Measurements from ENCODE around the gene CSH2.
"Not testable (repeated sequence)": the region's sequence is repeated elsewhere in the genome, so short reads cannot be mapped to it uniquely, and the experiment has no call there.

CSH2 gene

DNA sequence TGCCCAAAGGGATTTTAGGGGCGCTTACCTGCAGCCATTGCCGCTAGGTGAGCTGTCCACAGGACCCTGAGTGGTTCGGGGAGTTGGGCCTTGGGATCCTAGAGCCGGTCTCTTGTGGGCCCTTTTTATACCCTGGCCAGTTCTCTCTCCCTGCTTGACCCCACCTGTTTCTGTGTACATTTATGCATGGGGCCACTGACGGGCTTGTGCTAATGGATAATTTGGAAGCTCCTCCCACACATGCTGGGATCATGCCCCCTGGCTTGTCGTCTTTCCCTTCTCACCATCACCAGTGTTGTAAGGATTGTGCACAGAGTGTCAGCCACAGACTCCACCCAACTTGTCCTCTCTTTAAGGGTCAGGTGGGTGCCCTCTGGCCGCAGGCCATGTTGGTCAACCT, at the start of gene CSH2:
CSH2 (minus strand) TSS at position 101 of the 400 bp plus-strand sequence; CDS start at position 38, 63 bp downstream.
- DNase-seq (ENCODE audit: low read depth), result not testable (repeated sequence)

DNA sequence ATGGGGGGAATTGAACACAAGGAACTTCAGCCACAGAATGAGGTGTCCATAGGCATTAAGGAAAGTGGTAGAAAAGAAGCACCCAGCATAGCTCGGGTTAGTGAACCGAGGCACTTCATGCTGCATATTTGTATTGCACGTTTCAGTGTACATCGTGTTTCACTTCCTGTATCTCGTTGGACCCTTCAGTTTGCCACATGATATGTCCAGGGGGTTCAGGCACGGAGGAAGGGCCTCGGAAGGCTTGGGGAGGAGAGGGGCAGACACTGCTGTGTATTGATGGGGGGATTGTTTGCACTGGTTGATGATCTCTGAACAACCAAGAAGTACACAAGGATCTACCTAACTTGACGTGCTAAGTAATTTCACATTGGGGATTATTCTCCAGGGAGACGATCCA, 48.9 kb upstream of the CSH2 start:
- DNase-seq (ENCODE audit: low read depth), result not testable (repeated sequence)

DNA sequence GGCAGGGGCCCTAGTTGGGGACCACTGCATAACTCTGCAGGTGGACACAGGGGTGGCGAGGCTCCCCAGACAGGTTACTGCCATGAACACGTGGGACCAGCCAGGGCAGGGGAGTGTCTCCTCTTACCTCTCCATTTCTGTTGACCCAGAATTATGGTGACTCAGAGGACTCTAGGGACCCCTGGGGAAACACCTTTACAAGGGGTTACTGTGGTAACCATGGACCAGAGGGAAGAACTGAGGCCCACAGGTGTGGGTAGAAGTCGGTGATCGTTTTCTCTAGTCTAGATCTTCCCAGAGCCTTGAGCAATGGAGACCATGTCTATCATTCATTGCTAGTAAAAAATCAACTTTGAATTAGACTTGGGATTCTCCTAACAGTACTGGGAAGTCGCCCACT, 47.3 kb upstream of the CSH2 start:
- DNase-seq (ENCODE audit: low read depth), result not testable (repeated sequence)

DNA sequence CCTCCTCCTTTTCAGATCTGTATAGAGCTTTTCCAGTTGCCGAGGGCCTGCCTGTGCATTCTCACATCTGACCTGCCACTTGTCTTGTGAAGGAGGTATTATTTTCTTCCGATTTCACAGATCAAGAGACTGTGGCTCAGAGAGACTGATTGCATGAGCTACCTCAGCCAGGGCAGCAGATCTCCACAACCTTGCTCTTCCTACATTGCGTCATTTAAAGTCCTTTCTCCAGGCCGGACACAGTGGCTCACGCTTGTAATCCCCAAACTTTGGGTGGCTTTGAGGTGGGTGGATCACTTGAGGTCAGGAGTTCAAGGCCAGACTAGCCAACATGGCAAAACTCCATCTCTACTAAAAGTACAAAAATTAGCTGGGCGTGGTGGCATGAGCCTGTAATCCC, 46.6 kb upstream of the CSH2 start:
- DNase-seq (ENCODE audit: low read depth), result not testable (repeated sequence)

DNA sequence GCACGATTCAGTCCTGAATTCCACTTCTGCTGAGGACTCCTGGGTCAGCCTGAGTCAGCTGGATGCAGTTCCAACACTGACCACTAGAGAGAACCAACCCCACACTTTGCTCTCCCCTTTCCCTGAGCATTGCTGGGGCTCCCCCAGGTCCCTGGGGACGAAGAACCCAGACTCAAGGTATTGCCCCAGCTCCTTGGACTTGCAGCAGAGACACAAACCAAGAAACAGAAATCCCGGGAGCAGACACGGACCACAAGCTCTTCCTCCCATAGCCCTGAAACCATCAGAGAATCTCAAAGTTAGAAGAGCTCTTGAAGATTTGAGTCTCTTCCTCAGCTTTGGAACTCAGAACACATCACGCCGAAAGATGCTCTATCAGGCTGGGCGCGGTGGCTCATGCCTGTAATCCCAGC, 45.8 kb upstream of the CSH2 start:
- DNase-seq (ENCODE audit: low read depth), result no peak

DNA sequence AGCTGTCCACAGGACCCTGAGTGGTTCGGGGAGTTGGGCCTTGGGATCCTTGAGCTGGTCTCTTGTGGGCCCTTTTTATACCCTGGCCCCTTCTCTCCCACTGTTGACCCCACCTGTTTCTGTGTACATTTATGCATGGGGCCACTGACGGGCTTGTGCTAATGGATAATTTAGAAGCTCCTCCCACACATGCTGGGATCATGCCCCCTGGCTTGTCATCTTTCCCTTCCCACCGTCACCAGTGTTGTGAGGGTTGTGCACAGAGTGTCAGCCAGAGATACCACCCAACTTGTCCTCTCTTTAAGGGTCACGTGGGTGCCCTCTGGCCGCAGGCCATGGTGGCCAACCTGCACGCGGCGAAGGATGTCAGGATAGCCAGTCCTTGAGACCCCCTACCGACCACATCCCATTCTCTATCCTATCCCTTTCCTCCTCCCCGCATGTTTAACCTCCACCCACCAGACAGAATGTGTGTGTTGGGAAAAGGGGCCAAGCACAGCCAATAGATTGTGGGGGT, 45.4 kb upstream of the CSH2 start, which contains the start of gene GH1:
GH1 (minus strand) TSS at position 51 of the 517 bp plus-strand sequence. CDS start 63 bp downstream, outside the sequence.
- DNase-seq (ENCODE audit: low read depth), result not testable (repeated sequence)

DNA sequence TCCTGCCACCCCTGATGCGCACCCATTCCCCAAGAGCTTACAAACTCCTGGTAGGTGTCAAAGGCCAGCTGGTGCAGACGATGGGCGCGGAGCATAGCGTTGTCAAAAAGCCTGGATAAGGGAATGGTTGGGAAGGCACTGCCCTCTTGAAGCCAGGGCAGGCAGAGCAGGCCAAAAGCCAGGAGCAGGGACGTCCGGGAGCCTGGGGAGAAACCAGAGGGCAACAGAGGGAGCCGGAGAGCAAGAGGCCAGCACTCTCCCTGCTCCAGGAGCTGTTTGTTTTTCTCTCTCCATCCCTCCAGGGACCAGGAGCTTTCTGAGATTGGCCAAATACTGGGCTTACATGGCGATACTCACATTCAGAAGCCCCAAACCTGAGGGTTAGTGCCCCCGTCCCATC, 44.8 kb upstream of the CSH2 start:
- no peak for DNase-seq (ENCODE audit: low read depth)

DNA sequence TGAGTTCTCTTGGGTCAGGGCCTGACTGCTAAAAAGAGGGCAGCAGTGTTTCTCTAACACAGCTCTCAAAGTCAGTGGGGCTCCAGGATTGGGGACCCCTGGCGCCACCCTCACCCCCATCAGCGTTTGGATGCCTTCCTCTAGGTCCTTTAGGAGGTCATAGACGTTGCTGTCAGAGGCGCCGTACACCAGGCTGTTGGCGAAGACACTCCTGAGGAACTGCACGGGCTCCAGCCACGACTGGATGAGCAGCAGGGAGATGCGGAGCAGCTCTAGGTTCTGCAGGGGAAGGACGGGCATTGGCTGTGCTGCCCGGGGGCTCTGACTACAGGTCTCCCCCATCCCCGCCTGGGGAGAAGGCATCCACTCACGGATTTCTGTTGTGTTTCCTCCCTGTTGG, 44.2 kb upstream of the CSH2 start:
- DNase-seq (ENCODE audit: low read depth), result no peak

DNA sequence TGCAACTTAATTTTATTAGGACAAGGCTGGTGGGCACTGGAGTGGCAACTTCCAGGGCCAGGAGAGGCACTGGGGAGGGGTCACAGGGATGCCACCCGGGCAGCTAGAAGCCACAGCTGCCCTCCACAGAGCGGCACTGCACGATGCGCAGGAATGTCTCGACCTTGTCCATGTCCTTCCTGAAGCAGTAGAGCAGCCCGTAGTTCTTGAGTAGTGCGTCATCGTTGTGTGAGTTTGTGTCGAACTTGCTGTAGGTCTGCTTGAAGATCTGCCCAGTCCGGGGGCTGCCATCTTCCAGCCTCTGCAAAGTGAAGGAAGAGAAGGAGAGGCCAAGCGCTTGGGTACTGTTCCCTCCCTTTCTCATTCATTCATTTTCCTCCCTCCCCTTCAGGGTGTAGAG, 43.7 kb upstream of the CSH2 start:
- not testable (repeated sequence) for DNase-seq (ENCODE audit: low read depth)

DNA sequence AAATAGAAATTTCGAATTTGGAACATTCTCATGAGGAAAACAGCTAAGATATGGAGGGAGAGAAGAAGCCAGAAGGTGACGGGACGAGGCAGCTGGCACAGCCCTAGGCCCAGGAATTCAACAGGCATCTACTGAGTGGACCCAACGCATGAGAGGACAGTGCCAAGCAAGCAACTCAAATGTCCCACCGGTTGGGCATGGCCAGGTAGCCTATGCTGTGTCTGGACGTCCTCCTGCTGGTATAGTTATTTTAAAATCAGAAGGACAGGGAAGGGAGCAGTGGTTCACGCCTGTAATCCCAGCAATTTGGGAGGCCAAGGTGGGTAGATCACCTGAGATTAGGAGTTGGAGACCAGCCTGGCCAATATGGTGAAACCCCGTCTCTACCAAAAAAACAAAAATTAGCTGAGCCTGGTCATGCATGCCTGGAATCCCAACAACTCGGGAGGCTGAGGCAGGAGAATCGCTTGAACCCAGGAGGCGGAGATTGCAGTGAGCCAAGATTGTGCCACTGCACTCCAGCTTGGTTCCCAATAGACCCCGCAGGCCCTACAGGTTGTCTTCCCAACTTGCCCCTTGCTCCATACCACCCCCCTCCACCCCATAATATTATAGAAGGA, 43.2 kb upstream of the CSH2 start:
- no peak for DNase-seq (ENCODE audit: low read depth)

DNA sequence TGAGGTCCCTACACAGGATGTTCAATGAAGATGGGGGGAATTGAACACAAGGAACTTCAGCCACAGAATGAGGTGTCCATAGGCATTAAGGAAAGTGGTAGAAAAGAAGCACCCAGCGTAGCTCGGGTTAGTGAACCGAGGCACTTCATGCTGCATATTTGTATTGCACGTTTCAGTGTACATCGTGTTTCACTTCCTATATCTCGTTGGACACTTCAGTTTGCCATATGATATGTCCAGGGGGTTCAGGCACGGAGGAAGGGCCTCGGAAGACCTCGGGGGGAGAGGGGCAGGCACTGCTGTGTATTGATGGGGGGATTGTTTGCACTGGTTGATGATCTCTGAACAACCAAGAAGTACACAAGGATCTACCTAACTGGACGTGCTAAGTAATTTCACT, 42.3 kb upstream of the CSH2 start:
- not testable (repeated sequence) for DNase-seq (ENCODE audit: low read depth)

DNA sequence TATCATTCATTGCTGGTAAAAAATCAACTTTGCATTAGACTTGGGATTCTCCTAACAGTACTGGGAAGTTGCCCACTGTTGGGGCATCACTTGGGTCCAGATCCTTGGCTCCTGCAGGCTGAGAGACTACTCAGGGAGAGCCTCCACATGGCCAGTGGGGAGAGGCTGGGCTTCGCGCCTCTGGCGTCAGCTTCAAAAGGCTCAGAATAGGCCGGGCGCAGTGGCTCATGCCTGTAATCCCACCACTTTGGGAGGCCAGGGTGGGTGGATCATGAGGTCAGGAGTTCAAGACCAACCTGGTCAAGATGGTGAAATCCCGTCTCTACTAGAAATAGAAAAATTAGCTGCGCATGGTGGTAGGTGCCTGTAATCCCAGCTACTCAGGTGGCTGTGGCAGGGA, 41.0 kb upstream of the CSH2 start:
- no peak for DNase-seq (ENCODE audit: low read depth)

DNA sequence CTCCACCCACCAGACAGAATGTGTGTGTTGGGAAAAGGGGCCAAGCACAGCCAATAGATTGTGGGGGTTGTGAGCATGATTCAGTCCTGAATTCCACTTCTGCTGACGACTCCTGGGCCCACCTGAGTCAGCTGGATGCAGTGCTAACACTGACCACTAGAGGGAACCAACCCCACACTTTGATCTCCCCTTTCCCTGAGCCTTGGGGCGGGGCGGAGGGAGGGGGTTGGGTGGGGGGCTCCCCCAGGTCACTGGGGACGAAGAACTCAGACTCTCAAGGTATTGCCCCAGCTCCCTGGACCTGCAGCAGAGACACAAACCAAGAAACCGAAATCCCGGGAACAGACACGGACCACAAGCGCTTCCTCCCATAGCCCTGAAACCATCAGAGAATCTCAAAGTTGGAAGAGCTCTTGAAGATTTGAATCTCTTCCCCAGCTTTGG, 38.2 kb upstream of the CSH2 start:
- no peak for DNase-seq (ENCODE audit: low read depth)

DNA sequence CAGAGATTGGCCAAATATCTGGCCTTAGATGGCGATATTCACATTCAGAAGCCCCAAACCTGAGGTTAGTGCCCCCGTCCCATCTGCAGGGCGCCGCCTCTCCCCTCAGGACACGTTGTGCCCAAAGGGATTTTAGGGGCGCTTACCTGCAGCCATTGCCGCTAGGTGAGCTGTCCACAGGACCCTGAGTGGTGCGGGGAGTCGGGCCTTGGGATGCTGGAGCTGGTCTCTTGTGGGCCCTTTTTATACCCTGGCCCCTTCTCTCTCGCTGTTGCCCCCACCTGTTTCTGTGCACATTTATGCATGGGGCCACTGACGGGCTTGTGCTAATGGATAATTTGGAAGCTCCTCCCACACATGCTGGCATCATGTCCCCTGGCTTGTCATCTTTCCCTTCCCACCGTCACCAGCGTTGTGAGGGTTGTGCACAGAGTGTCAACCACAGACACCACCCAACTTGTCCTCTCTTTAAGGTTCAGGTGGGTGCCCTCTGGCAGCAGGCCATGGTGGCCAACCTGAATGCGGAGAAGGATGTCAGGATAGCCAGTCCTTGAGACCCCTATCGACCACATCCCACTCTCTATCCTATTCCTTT, 37.7 kb upstream of the CSH2 start, which contains the start of gene CSHL1:
CSHL1 (minus strand) TSS at position 218 of the 595 bp plus-strand sequence; CDS start at position 156, 62 bp downstream.
- no peak for DNase-seq (ENCODE audit: low read depth)

DNA sequence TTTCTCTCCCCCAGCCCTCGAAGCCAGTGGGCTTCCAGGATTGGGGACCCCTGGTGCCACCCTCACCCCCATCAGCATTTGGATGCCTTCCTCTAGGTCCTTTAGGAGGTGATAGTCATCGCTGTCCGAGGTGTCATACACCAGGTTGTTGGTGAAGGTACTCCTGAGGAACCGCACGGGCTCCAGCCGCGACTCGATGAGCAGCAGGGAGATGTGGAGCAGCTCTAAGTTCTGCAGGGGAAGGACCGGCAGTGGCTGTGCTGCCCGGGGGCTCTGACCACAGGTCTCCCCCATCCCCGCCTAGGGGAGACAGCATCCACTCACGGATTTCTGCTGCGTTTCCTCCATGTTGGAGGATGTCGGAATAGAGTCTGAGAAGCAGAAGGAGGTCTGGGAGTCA, 36.6 kb upstream of the CSH2 start:
- DNase-seq (ENCODE audit: low read depth), result no peak

DNA sequence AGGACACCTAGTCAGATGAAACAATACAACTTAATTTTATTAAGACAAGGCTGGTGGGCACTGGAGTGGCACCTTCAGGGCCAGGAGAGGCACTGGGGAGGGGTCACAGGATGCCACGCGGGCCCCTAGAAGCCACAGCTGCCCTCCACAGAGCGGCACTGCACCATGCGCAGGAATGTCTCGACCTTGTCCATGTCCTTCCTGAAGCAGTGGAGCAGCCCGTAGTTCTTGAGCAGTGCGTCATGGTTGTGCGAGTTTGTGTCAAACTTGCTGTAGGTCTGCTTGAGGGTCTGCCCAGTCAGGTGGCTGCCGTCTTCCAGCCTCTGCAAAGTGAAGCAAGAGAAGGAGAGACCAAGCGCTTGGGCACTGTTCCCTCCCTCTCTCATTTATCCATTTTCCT, 36.1 kb upstream of the CSH2 start:
- not testable (repeated sequence) for DNase-seq (ENCODE audit: low read depth)

DNA sequence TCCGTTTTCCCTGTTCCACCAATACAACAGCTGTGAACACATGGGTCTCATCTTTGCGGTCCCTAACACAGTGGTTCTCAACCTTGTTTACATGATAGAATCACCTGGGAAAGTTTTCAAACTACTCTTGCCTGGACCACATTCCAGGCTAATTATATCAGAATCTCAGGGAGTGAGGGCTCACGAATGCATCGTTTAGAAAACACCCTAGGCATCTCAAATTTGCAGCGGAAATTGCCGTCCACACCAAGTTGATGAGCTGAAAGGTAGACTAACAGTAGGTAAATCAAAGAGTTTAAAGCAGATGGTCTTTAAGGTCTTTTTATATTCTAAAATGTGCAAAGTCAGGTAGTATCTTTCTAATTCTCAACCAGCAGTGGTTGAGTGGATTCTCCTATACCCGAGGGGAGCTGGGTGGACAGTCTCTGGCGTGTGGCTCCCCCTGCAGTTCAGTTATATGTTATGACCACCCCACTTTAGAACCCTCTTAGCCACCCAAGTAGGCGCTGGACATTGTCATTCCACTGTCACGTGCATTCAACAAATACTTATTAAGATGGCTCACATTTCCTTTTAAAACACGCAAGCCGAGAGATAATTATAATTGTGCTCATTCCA, 33.8 kb upstream of the CSH2 start:
- DNase-seq (ENCODE audit: low read depth), result not testable (repeated sequence)

DNA sequence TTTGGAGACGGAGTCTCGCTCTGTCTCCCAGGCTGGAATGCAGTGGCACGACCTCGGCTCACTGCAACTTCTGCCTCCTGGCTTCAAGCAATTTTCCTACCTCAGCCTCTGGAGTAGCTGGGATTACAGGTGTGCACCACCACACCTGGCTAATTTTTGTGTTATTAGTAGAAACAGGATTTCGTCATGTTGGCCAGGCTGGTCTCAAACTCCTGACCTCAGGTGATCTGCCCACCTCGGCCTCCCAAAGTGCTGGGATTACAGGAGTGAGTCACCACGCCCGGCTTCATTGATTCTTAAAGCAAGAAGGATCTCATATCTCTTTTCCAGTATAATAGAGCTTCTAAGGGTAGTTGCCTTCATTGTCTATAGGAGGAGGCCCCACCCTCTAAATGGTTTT, 31.3 kb upstream of the CSH2 start:
- not testable (repeated sequence) for DNase-seq (ENCODE audit: low read depth)

DNA sequence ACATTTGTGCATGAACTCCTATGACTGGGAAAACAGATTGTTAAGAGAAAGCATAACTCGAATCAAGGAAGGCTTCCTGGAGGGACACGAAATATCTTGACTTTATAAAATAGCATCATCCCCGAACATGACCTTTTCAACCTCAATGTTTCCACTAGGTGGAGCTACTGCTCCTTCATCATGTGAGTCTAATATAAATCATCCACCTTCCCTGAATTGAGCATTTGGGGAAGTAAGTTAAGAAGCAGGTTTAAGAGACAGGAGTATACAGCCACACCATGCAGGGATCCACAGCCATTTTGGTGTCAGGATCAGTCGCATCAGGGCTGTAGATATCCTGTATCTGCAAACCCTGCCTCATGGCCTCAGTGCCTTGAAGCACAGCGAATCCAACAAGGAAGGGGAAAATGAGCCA, 30.3 kb upstream of the CSH2 start:
- DNase-seq (ENCODE audit: low read depth), result not testable (repeated sequence)

DNA sequence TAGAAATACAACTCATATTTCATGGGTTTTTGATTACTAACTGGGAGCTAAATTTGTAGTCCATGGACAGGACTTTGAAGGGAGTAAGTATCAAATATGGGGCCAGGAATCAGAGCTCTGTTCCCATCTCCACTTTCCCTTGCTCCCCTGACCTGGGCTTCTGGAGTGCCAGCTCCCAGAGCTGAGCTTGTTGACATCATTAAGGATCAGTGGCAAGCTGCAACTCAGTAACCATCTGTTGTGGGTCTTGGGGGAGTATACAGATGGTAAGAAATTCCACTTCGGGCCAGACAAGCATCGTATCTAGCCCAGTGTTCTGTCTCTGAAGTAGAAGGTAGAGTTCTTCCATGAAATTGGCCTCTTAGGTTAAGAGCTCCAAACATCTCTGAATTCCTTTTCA, 28.5 kb upstream of the CSH2 start:
- DNase-seq (ENCODE audit: low read depth), result not testable (repeated sequence)

DNA sequence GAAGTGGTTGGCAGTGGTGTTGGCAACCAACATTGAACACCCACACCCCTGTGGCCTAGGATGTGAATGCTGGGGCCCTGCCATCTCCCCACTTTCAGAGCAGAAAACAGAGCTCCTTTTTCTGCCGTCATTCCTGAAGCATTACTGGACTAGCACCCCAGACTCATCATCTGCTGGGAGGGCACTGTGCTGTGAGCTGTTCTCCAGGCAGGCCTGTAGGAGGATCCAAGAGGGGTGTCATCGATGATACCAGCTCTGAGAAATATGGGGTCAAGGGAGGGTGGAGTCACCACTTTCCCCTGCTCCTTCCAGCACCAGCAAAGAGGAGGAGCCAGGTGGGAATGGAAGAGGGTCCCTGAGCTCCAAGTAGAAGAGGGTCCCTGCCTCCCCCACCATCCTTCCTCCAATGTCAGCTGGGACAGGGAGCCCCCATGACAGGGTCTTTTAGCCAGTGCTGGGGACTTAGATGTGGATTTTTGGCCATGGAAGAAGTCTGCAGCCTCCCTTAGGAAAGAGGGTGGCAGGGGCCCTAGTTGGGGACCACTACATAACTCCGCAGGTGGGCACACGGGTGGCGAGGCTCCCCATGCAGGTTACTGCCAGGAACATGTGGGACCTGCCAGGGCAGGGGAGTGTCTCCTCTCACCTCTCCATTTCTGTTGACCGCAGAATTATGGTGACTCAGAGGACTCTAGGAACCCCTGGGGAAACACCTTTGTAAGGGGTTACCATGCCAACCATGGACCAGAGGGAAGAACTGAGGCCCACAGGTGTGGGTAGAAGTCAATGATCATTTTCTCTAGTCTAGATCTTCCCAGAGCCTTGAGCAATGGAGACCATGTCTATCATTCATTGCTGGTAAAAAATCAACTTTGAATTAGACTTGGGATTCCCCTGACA, 25.7 kb upstream of the CSH2 start:
- DNase-seq (ENCODE audit: low read depth), result not testable (repeated sequence)
